Activated gamma-delta T cell treated with Interleukin-2 at 50 U/mL for 16 hours (primary cell): ENCODE data around the gene PGK1.
"Not testable (repeated sequence)": the region's sequence is repeated elsewhere in the genome, so short reads cannot be mapped to it uniquely, and the experiment has no call there.

Experiments used
- DNase-seq: peaks from one replicate; pipeline ENCODE4 v3.0.0-alpha.2; 2020

PGK1 gene

GRCh38 chrX:78116766-78117165, 12.7 kb downstream of the PGK1 start:
- no peak for DNase-seq

- DNase-seq: no peak
Observed at GRCh38 chrX:78118628-78119027, 14.6 kb downstream of the PGK1 start.

- no peak for DNase-seq
Observed at GRCh38 chrX:78119521-78120227, 15.6 kb downstream of the PGK1 start.

- DNase-seq: no peak
Observed at GRCh38 chrX:78123190-78123589, 19.1 kb downstream of the PGK1 start.

GRCh38 chrX:78124307-78124706, 20.3 kb downstream of the PGK1 start:
- no peak for DNase-seq

GRCh38 chrX:78125148-78125547, 21.1 kb downstream of the PGK1 start:
- no peak for DNase-seq

GRCh38 chrX:78125781-78126180, 21.7 kb downstream of the PGK1 start:
- DNase-seq: not testable (repeated sequence)

GRCh38 chrX:78129714-78130113, 25.7 kb downstream of the PGK1 start:
- DNase-seq: no peak

- no peak for DNase-seq
Observed at GRCh38 chrX:78130396-78130795, 26.3 kb downstream of the PGK1 start.

- no peak for DNase-seq
Observed at GRCh38 chrX:78131117-78131516, 27.1 kb downstream of the PGK1 start.

- DNase-seq: no peak
Observed at GRCh38 chrX:78133238-78133960, 29.4 kb downstream of the PGK1 start.

- peak; percentile 74 for DNase-seq
Observed at GRCh38 chrX:78139160-78140123, 35.4 kb downstream of the PGK1 start, which contains the start of gene TAF9B. Gene TAF9B (minus strand): TSS chrX:78139650. CDS start chrX:78139611, 39 bp downstream.

- no peak for DNase-seq
Observed at GRCh38 chrX:78140206-78140605, 36.2 kb downstream of the PGK1 start.

- not testable (repeated sequence) for DNase-seq
Observed at GRCh38 chrX:78147002-78147540, 43.0 kb downstream of the PGK1 start.

- not testable (repeated sequence) for DNase-seq
Observed at GRCh38 chrX:78157373-78157772, 53.3 kb downstream of the PGK1 start.

GRCh38 chrX:78157846-78158245, 53.8 kb downstream of the PGK1 start:
- not testable (repeated sequence) for DNase-seq

GRCh38 chrX:78160711-78161110, 56.7 kb downstream of the PGK1 start:
- DNase-seq: not testable (repeated sequence)

- DNase-seq: not testable (repeated sequence)
Observed at GRCh38 chrX:78163175-78163574, 59.1 kb downstream of the PGK1 start.

GRCh38 chrX:78165425-78165824, 61.4 kb downstream of the PGK1 start:
- DNase-seq: no peak

- DNase-seq: no peak
Observed at GRCh38 chrX:78168065-78168464, 64.0 kb downstream of the PGK1 start.
